H1 (cell line): ENCODE results near the gene NLGN4Y. TPM values are rescaled to one million over a fixed set of nuclear protein-coding genes. Genes with fewer than 3 reads are reported as not detected.

Experiments
- CTCF ChIA-PET: fragments of 300-600 bp; sonication (Branson Sonifier 250); formaldehyde crosslinking; loops from one replicate; lab custom pipeline; 2021; ENCODE audit not compliant: partially characterized antibody; lab: Charles Lee
- POLR2A ChIA-PET: fragments of 300-600 bp; sonication (Branson Sonifier 250); formaldehyde crosslinking; loops from one replicate; lab custom pipeline; 2021; ENCODE audit warnings: inconsistent platforms; ENCODE audit not compliant: partially characterized antibody; lab: Charles Lee
- DNase-seq, 2 experiments: peaks; one replicate each; pipeline versions ENCODE4 v3.0.0 to v3.0.0-alpha.2; 2010 to 2022; ENCODE audit warnings: low spot score in 2 of 2, low read depth in 1 of 2, mixed read lengths in 1 of 2
- FAIRE-seq: peaks from 2 replicates; lab custom pipeline; 2011; peaks lifted over from hg19 to GRCh38; lab: Jason Lieb, UNC
- H2AFZ ChIP-seq: 2 replicates; pipeline ENCODE4 v1.8.1; 2012; ENCODE audit warnings: low read length, inconsistent platforms
- H2AK5ac ChIP-seq: 2 replicates; pipeline ENCODE4 v1.6.1; 2013; ENCODE audit warnings: low read depth, low read length
- H2BK120ac ChIP-seq: replicated peaks from 2 replicates; pipeline ENCODE3; 2013; ENCODE audit warnings: low read depth, low read length, inconsistent platforms
- H2BK12ac ChIP-seq: 2 replicates; pipeline ENCODE4 v1.6.1; 2013; ENCODE audit warnings: low read depth, low read length
- H2BK15ac ChIP-seq: 2 replicates; pipeline ENCODE4 v1.6.1; 2013; ENCODE audit warnings: low read length
- H2BK20ac ChIP-seq: 2 replicates; pipeline ENCODE4 v1.6.1; 2013; ENCODE audit warnings: low read length
- H2BK5ac ChIP-seq: 2 replicates; pipeline ENCODE4 v1.6.1; 2013; ENCODE audit warnings: low read depth, low read length
- H3K14ac ChIP-seq: 2 replicates; pipeline ENCODE4 v1.6.1; 2013; ENCODE audit warnings: inconsistent platforms; ENCODE audit not compliant: insufficient read length
- H3K18ac ChIP-seq: 2 replicates; pipeline ENCODE4 v1.6.1; 2013; ENCODE audit warnings: low read length; ENCODE audit errors: extremely low read depth
- H3K23ac ChIP-seq: 2 replicates; pipeline ENCODE4 v1.6.1; 2013; ENCODE audit warnings: inconsistent platforms; ENCODE audit not compliant: insufficient read length
- H3K23me2 ChIP-seq: 2 replicates; pipeline ENCODE4 v1.6.1; 2013; ENCODE audit warnings: low read depth, low read length
- H3K27ac ChIP-seq: 2 replicates; pipeline ENCODE4 v1.6.1; 2011; ENCODE audit warnings: low read depth, low read length, inconsistent platforms
- H3K27me3 ChIP-seq, 4 experiments: replicated peaks in 1 of 4; 1 replicate in 1 of 4; 2 replicates in 3 of 4; pipeline versions ENCODE4 v1.6.1 to v1.8.1; 2011 to 2013; ENCODE audit warnings: low read length in 3 of 4, mild to moderate bottlenecking in 3 of 4, inconsistent platforms in 2 of 4, mixed read lengths in 2 of 4, moderate library complexity in 1 of 4; ENCODE audit not compliant: control insufficient read depth in 3 of 4, insufficient read depth in 3 of 4; ENCODE audit errors: extremely low read depth in 1 of 4
- H3K36me3 ChIP-seq, 4 experiments: 2 replicates each; pipeline versions ENCODE4 v1.6.1 to v1.8.1; 2011 to 2013; ENCODE audit warnings: mild to moderate bottlenecking in 4 of 4, low read length in 3 of 4, moderate library complexity in 2 of 4, control low read depth in 1 of 4, inconsistent platforms in 1 of 4; ENCODE audit not compliant: insufficient read depth in 4 of 4, control insufficient read depth in 2 of 4
- H3K4ac ChIP-seq: replicated peaks from 2 replicates; pipeline ENCODE3; 2013; ENCODE audit warnings: low read length, low read depth, mixed read lengths, inconsistent platforms; ENCODE audit not compliant: insufficient read length
- H3K4me1 ChIP-seq, 4 experiments: replicated peaks in 1 of 4; 1 replicate in 1 of 4; 2 replicates in 3 of 4; pipeline versions ENCODE4 v1.6.1 to v1.8.1; 2011 to 2013; ENCODE audit warnings: low read length in 3 of 4, inconsistent platforms in 2 of 4, mixed read lengths in 1 of 4; ENCODE audit not compliant: insufficient read depth in 4 of 4, control insufficient read depth in 3 of 4
- H3K4me2 ChIP-seq, 2 experiments: 2 replicates each; pipeline versions ENCODE4 v1.6.1 to v1.8.1; 2011 to 2013; ENCODE audit warnings: low read depth in 2 of 2, low read length in 2 of 2, control low read depth in 1 of 2, inconsistent platforms in 1 of 2, mild to moderate bottlenecking in 1 of 2; ENCODE audit not compliant: insufficient read depth in 1 of 2
- H3K4me3 ChIP-seq, 4 experiments: fragments of 200-600, 300-600 bp in 1 of 4; sonication (generic), shearing (Covaris generic), sonication (Bioruptor Twin) in 1 of 4; 2 replicates each; pipeline versions ENCODE4 v1.5.1 to v1.8.1; 2011 to 2016; ENCODE audit warnings: low read length in 4 of 4, low read depth in 3 of 4, control low read depth in 2 of 4, inconsistent platforms in 2 of 4, mild to moderate bottlenecking in 2 of 4, mixed read lengths in 1 of 4, moderate library complexity in 1 of 4; ENCODE audit not compliant: insufficient read depth in 2 of 4; ENCODE audit errors: extremely low read depth in 1 of 4
- H3K56ac ChIP-seq: replicated peaks from 2 replicates; pipeline ENCODE3; 2013; ENCODE audit warnings: low read depth, mild to moderate bottlenecking, mixed read lengths, low read length, inconsistent platforms; ENCODE audit not compliant: insufficient read length
- H3K79me1 ChIP-seq: 2 replicates; pipeline ENCODE4 v1.6.1; 2013; ENCODE audit warnings: low read depth, low read length, control low read depth
- H3K79me2 ChIP-seq, 2 experiments: 2 replicates each; pipeline versions ENCODE4 v1.6.1 to v1.8.1; 2012 to 2013; ENCODE audit warnings: low read length in 2 of 2, mild to moderate bottlenecking in 2 of 2, inconsistent platforms in 1 of 2; ENCODE audit not compliant: insufficient read depth in 2 of 2, control insufficient read depth in 1 of 2
- H3K9ac ChIP-seq, 4 experiments: replicated peaks in 1 of 4; 1 replicate in 1 of 4; 2 replicates in 3 of 4; pipeline versions ENCODE4 v1.6.1 to v1.8.1; 2011 to 2013; ENCODE audit warnings: low read depth in 3 of 4, low read length in 3 of 4, control low read depth in 2 of 4, mild to moderate bottlenecking in 2 of 4, moderate library complexity in 2 of 4, inconsistent platforms in 1 of 4; ENCODE audit errors: extremely low read depth in 1 of 4
- H3K9me3 ChIP-seq, 2 experiments: 2 replicates each; pipeline versions ENCODE4 v1.6.1 to v1.8.1; 2012 to 2013; ENCODE audit warnings: mild to moderate bottlenecking in 2 of 2, moderate library complexity in 2 of 2, control low read depth in 1 of 2, inconsistent platforms in 1 of 2, low read depth in 1 of 2, low read length in 1 of 2, mixed read lengths in 1 of 2; ENCODE audit not compliant: insufficient read depth in 2 of 2
- H4K20me1 ChIP-seq, 2 experiments: replicated peaks in 1 of 2; 2 replicates each; pipeline versions ENCODE3 to v1.8.1; 2011 to 2013; ENCODE audit warnings: inconsistent platforms in 2 of 2, low read length in 2 of 2, mild to moderate bottlenecking in 1 of 2; ENCODE audit not compliant: insufficient read depth in 2 of 2, control insufficient read depth in 1 of 2
- H4K5ac ChIP-seq: 2 replicates; pipeline ENCODE4 v1.6.1; 2013; ENCODE audit warnings: low read length, low read depth, mixed read lengths, inconsistent platforms; ENCODE audit not compliant: insufficient read length
- H4K8ac ChIP-seq: 2 replicates; pipeline ENCODE4 v1.8.0; 2013; ENCODE audit warnings: mild to moderate bottlenecking, moderate library complexity, low read length, inconsistent platforms; ENCODE audit not compliant: insufficient read depth; ENCODE audit errors: extremely low read depth
- H4K91ac ChIP-seq: replicated peaks from 2 replicates; pipeline ENCODE3; 2013; ENCODE audit warnings: low read length, mixed read lengths, inconsistent platforms; ENCODE audit not compliant: insufficient read length
- WGBS, 2 experiments: shearing (Covaris generic) in 1 of 2; methylation state at CpG; one replicate each; pipeline versions ENCODE4 v1.1.6 to v1.1.7; 2013 to 2015; ENCODE audit warnings: low lambda C conversion rate in 2 of 2, mixed read lengths in 2 of 2, inconsistent platforms in 1 of 2, low coverage in 1 of 2, missing lambda C conversion rate in 1 of 2; ENCODE audit not compliant: insufficient replicate concordance in 2 of 2, insufficient coverage in 1 of 2, insufficient read length in 1 of 2; ENCODE audit errors: extremely low coverage in 1 of 2, missing lambda C conversion rate in 1 of 2; 5-methylcytosine and 5-hydroxymethylcytosine counted together
- polyA plus RNA-seq, 7 experiments: library from polyadenylated mRNA; depleted of rRNA in 3 of 7; stranded (reverse) in 5 of 7; unstranded in 2 of 7; fragments of >200 nt in 5 of 7; fragments of 200-250 nt in 2 of 7; gene quantifications; 1 replicate in 5 of 7; 2 replicates in 1 of 7; 4 replicates in 1 of 7; pipeline versions ENCODE4 v1.2.1 to v1.2.3, GENCODE V29; 2011 to 2013; ENCODE audit warnings: missing spikeins in 2 of 7, mixed read lengths in 2 of 7
- total RNA-seq: library from RNA; stranded (reverse); fragmentation: NEBNext Ultra II Directional; extraction: Animal tissue kit (Norgen Biotek cat#: 25700); gene quantifications from 2 replicates; pipeline ENCODE4 v1.2.1, GENCODE V29; 2021

NLGN4Y gene
- total and polyA plus RNA-seq, 2 of the 8 experiments (the other 6 are each of a cell fraction or from before 2014, with no cell fraction given): 35.7 to 51.3 TPM

- Histone ChIP-seq H3K4ac (no peak overlapping the region), H2BK20ac (no peak overlapping the region), H4K5ac (no peak overlapping the region), H4K91ac (no peak overlapping the region), H3K4me3 (no peak overlapping the region), H3K27me3 (no peaks in the 10 kb centered on the region), H4K8ac (no peak overlapping the region), H3K23me2 (no peaks in the 10 kb centered on the region), H3K9ac (no peak overlapping the region), H3K4me1 (no peaks in the 10 kb centered on the region), H3K4me2 (no peak overlapping the region), H2AK5ac (no peak overlapping the region), H2BK5ac (no peak overlapping the region), H3K79me2 (no peaks in the 10 kb centered on the region), H2BK12ac (no peak overlapping the region), H3K23ac (no peak overlapping the region), H3K56ac (no peak overlapping the region), H3K18ac (no peak overlapping the region), H2AFZ (no peak overlapping the region), H4K20me1 (no peaks in the 10 kb centered on the region), H3K27ac (no peak overlapping the region), H2BK120ac (no peak overlapping the region), H3K79me1 (no peaks in the 10 kb centered on the region), H3K36me3 (peaks cover 0 to 4% (median 2%) of the 10 kb centered on the region in 4 experiments; a peak in 2 of 8 replicates), H3K14ac (no peak overlapping the region), H3K9me3 (peaks cover 0 to 3% of the 10 kb centered on the region in 2 experiments; a peak in 1 of 4 replicates), H2BK15ac (no peak overlapping the region)
- POLR2A ChIA-PET: no interaction called here
- 92% methylated on average over 3 of the region's 3 CpGs; no CpG with 5 or more reads in 1 of the 2 experiments for WGBS, 2 experiments
- CTCF ChIA-PET: no interaction called here
- DNase-seq: no peak
- no peak for FAIRE-seq
Observed at GRCh38 chrY:14837466-14837865, 313.1 kb downstream of the NLGN4Y start.
